ENCODE data around the gene CFLAR.

- no peak for TF ChIP-seq ZNF707 (tag by site-specific recombination; IDR thresholded peaks at IDR 0.05)
- TF ChIP-seq CTCF (tag by site-specific recombination; IDR thresholded peaks at IDR 0.05) = no peak
- no peak for TF ChIP-seq ZBTB7A (tag by site-specific recombination; IDR thresholded peaks at IDR 0.05; ENCODE audit: low read depth)
- TF ChIP-seq TCF7L2 (IDR thresholded peaks at IDR 0.05; ENCODE audit: borderline replicate concordance, low read depth, low read length) = no peak
- TF ChIP-seq ZNF223 (tag by site-specific recombination; IDR thresholded peaks at IDR 0.05) = no peak
- TF ChIP-seq PRDM10 (tag by site-specific recombination; IDR thresholded peaks at IDR 0.05) = no peak
- TF ChIP-seq ZBTB21 (tag by site-specific recombination; IDR thresholded peaks at IDR 0.05) = no peak
- no peak for TF ChIP-seq PRDM6 (tag by site-specific recombination; IDR thresholded peaks at IDR 0.05)
- no peak for TF ChIP-seq ZNF510 (tag by site-specific recombination; IDR thresholded peaks at IDR 0.05; ENCODE audit: insufficient replicate concordance)
- no peak for TF ChIP-seq ZNF133 (tag by site-specific recombination; IDR thresholded peaks at IDR 0.05)
- TF ChIP-seq OVOL3 (tag by site-specific recombination; IDR thresholded peaks at IDR 0.05) = no peak
These were observed 103.5 kb downstream of the CFLAR start for GRCh38 chr2:201219328-201220096.

Measured in HEK293 (cell line).